K562 (cell line): Measurements from ENCODE around the gene FMN1. TPM values are rescaled to one million over a fixed set of nuclear protein-coding genes. Genes with fewer than 3 reads are reported as not detected.

Experiments
- ESRRA ChIP-seq: fragments of 450-650 bp; IDR thresholded peaks from 2 replicates; pipeline ENCODE4 v1.6.1; 2014; ENCODE audit warnings: low read depth, mild to moderate bottlenecking, moderate library complexity, borderline replicate concordance
- IRF2 ChIP-seq: sonication (generic); formaldehyde crosslinking; IDR thresholded peaks from 2 replicates; pipeline ENCODE4 v1.8.1; 2022; ENCODE audit warnings: mild to moderate bottlenecking, missing genetic modification reagents
- MTA2 ChIP-seq: fragments of 450-650 bp; IDR thresholded peaks from 2 replicates; pipeline ENCODE4 v1.6.1; 2016; ENCODE audit warnings: low read depth
- PKNOX1 ChIP-seq: fragments of 450-650 bp; IDR thresholded peaks from 2 replicates; pipeline ENCODE4 v1.6.1; 2016
- SREBF1 ChIP-seq: fragments of 150-350 bp; IDR thresholded peaks from 2 replicates; pipeline ENCODE4 v1.6.1; 2014; ENCODE audit warnings: antibody characterized with exemption, low read depth, low read length, borderline replicate concordance
- ZNF740 ChIP-seq, 3 experiments: fragments of 200-800 bp in 1 of 3; sonication (Bioruptor generic) in 1 of 3; sonication (generic) in 1 of 3; formaldehyde crosslinking in 1 of 3; IDR thresholded peaks; 2 replicates each; pipeline versions ENCODE4 v1.6.1 to v1.8.0; 2016 to 2022; ENCODE audit warnings: mild to moderate bottlenecking in 2 of 3, missing compliant biosample characterization in 2 of 3, missing genetic modification characterization in 2 of 3, missing genetic modification reagents in 1 of 3
- polyA plus RNA-seq, 8 experiments: library from polyadenylated mRNA; depleted of rRNA in 4 of 8; stranded (reverse) in 5 of 8; unstranded in 3 of 8; fragments of >200 nt; fragmentation: Nextera tagmentation in 2 of 8; fragmentation: Illumina TruSeq in 1 of 8; extraction: Ambion mirVana in 2 of 8; extraction: Trizol in 1 of 8; gene quantifications; 2 replicates each; pipeline versions ENCODE4 v1.2.1 to v1.2.3, GENCODE V29; 2011 to 2014; ENCODE audit warnings: inconsistent platforms in 1 of 8, missing spikeins in 1 of 8
- total RNA-seq, 7 experiments: library from RNA; depleted of rRNA in 6 of 7; stranded (reverse); fragments of >200 nt in 6 of 7; fragmentation: Illumina TruSeq in 2 of 7; extraction: Trizol in 2 of 7; gene quantifications; 2 replicates each; pipeline versions ENCODE4 v1.2.1 to v1.2.3, GENCODE V29; 2011 to 2021; ENCODE audit warnings: low replicate concordance in 1 of 7
- TF ChIP-seq, protein P1 (sequence below): fragments of 450-650 bp; IDR thresholded peaks from 2 replicates; pipeline ENCODE4 v1.6.1; 2018; ENCODE audit warnings: mild to moderate bottlenecking, low read depth; ENCODE audit not compliant: partially characterized antibody

Gene FMN1
- total and polyA plus RNA-seq, 9 of the 15 experiments (the other 6 are each of a cell fraction or from before 2014, with no cell fraction given) = 0.03 to 0.07 (median 0.04) TPM; not detected in 6

- TF ChIP-seq ZNF740 (CRISPR knock-in tag; IDR thresholded peaks at IDR 0.05) (no peak), ZNF740 (tag; IDR thresholded peaks at IDR 0.05) (no peak), SREBF1 (no peak), IRF2 (no peak), MTA2 (no peak), PKNOX1 (no peak), ESRRA (no peak)
- TF ChIP-seq, protein P1, sequence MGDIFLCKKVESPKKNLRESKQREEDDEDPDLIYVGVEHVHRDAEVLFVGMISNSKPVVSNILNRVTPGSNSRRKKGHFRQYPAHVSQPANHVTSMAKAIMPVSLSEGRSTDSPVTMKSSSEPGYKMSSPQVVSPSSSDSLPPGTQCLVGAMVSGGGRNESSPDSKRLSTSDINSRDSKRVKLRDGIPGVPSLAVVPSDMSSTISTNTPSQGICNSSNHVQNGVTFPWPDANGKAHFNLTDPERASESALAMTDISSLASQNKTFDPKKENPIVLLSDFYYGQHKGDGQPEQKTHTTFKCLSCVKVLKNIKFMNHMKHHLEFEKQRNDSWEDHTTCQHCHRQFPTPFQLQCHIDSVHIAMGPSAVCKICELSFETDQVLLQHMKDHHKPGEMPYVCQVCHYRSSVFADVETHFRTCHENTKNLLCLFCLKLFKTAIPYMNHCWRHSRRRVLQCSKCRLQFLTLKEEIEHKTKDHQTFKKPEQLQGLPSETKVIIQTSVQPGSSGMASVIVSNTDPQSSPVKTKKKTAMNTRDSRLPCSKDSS = no peak
- TF ChIP-seq, all 486 proteins: peak for 0
Measured at GRCh38 chr15:32736701-32737061, 457.8 kb downstream of the FMN1 start (continued).
